ENCODE data around the gene SRSF9.

The SRSF9 gene

DNA sequence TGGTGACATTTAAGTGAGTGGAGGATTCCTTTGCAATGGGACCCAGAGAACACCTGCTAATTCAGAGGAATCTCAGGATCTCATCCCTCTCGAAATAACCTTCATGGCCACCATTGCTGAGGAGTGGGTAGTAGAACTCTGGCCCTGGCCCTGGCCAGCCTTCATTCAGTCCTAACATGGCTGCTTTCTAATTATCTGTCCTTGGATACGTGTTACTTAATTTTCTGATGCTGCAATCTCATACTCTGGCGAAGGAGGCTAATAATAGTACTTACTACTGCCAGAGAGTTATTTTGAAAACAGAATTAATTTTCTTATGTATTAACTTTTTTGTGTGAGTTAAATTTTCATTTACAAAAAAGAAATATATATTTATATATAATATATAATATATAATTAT lies 43.8 kb downstream of the SRSF9 start:
- no peak overlapping the region for H3K27ac ChIP-seq (ENCODE audit: poor library complexity, severe bottlenecking)

DNA sequence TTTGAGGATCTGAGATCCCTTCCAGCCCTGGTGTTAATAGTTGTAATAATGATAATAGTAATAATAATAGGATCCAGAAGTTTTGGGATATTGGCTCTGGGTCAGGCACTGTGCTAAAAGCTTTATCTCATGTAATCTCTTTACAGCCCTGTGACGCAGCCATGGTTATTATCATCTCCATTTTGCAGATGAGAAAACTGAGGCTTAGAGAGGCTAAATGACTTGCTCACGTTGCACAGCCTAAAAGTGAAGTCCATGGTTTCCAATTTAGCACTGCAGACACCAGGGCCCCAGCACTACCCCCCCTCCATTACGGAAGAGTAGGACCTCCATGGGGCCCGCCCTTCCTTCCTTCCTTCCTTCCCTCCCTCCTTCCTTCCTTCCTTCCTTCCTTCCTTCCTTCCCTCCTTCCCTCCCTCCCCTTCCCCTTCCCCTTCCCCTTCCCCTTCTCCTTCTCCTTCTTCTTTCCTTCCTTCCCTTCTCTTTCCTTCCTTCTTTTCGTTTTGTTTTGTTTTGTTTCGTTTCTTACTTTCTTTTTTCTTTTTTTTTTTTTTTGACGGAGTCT lies 46.6 kb downstream of the SRSF9 start:
- Histone ChIP-seq H3K4me1 (ENCODE audit: insufficient read depth, poor library complexity, severe bottlenecking) (no peaks in the 10 kb centered on the region), H3K27ac (ENCODE audit: poor library complexity, severe bottlenecking) (no peak overlapping the region), H3K27me3 (ENCODE audit: insufficient read depth, poor library complexity, severe bottlenecking) (no peaks in the 10 kb centered on the region), H3K36me3 (ENCODE audit: low read depth) (no peaks in the 10 kb centered on the region), H3K4me3 (ENCODE audit: severe bottlenecking) (no peak overlapping the region), H3K9me3 (ENCODE audit: severe bottlenecking) (no peaks in the 10 kb centered on the region)
- TF ChIP-seq, protein P1, sequence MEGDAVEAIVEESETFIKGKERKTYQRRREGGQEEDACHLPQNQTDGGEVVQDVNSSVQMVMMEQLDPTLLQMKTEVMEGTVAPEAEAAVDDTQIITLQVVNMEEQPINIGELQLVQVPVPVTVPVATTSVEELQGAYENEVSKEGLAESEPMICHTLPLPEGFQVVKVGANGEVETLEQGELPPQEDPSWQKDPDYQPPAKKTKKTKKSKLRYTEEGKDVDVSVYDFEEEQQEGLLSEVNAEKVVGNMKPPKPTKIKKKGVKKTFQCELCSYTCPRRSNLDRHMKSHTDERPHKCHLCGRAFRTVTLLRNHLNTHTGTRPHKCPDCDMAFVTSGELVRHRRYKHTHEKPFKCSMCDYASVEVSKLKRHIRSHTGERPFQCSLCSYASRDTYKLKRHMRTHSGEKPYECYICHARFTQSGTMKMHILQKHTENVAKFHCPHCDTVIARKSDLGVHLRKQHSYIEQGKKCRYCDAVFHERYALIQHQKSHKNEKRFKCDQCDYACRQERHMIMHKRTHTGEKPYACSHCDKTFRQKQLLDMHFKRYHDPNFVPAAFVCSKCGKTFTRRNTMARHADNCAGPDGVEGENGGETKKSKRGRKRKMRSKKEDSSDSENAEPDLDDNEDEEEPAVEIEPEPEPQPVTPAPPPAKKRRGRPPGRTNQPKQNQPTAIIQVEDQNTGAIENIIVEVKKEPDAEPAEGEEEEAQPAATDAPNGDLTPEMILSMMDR (IDR thresholded peaks at IDR 0.05; ENCODE audit: poor library complexity, severe bottlenecking) = no peak
- DNase-seq (ENCODE audit: low spot score) = no peak
- ATAC-seq (ENCODE audit: low read depth) = no peak

More for the DNA sequence above, 43.8 kb downstream of the SRSF9 start:
- TF ChIP-seq, protein P1 (IDR thresholded peaks at IDR 0.05; ENCODE audit: poor library complexity, severe bottlenecking) = no peak
- ATAC-seq (ENCODE audit: low read depth) = no peak
- DNase-seq (ENCODE audit: low spot score) = no peak
- Histone ChIP-seq H3K4me3 (ENCODE audit: severe bottlenecking) (no peak overlapping the region), H3K27me3 (ENCODE audit: insufficient read depth, poor library complexity, severe bottlenecking) (no peaks in the 10 kb centered on the region), H3K36me3 (ENCODE audit: low read depth) (no peaks in the 10 kb centered on the region), H3K9me3 (ENCODE audit: severe bottlenecking) (no peaks in the 10 kb centered on the region), H3K4me1 (ENCODE audit: insufficient read depth, poor library complexity, severe bottlenecking) (peaks cover under 1% of the 10 kb centered on the region)

DNA sequence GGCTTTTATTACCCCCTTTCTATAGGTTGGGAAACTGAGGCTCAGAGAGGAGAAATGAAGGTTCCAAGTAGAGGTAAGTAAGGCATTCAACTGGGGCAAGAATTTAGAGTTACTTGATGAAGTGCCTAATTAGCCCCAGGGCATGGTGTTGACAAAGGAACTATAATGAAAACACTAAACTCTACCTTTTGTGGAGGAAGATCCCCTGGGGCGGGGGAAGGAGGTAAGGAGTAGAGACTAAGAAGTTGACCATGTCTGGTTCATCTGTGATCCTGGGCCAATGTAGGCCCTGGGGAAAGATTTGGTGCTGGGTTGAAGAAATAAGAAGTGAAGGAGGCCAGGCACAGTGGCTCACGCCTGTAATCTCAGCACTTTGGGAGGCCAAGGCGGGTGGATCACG lies 47.8 kb downstream of the SRSF9 start:
- TF ChIP-seq, protein P1 (IDR thresholded peaks at IDR 0.05; ENCODE audit: poor library complexity, severe bottlenecking) = no peak
- no peak for ATAC-seq (ENCODE audit: low read depth)
- H3K36me3 ChIP-seq (ENCODE audit: low read depth) = no peaks in the 10 kb centered on the region
- no peaks in the 10 kb centered on the region for H3K4me1 ChIP-seq (ENCODE audit: insufficient read depth, poor library complexity, severe bottlenecking)
- H3K27me3 ChIP-seq (ENCODE audit: insufficient read depth, poor library complexity, severe bottlenecking) = no peaks in the 10 kb centered on the region
- H3K4me3 ChIP-seq (ENCODE audit: severe bottlenecking) = no peak overlapping the region
- no peaks in the 10 kb centered on the region for H3K9me3 ChIP-seq (ENCODE audit: severe bottlenecking)
- DNase-seq (ENCODE audit: low spot score) = no peak
- no peak overlapping the region for H3K27ac ChIP-seq (ENCODE audit: poor library complexity, severe bottlenecking)

DNA sequence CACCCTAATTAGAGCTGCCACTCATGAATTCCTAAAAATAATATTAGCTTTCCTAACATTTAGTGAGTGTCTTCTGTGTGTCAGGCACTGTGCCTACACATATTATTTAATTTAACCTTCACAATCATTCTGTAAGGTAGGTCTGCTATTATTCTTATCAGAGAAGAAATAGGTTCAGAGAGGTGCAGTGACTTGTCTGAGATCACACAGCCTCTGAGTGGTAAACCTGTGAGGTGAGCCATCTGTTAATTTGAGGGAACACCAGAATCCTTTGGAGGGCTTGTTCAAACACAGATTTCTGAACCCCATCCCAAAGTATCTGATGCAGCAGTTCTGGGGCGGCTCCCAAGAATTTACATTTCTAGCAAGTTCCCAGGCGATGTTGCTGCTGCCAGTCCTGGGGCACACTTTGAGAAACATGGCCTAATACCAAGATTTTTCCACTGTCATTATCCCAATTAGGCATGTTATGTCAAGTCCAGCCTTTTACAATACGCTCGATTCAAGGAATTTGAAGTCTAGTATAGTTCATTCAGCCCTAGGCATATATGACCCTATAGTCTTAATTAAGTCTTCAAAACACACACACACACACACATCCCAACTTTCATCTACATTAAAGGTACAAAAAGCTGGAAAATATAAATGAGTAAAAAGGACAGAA lies 51.5 kb downstream of the SRSF9 start:
- DNase-seq (ENCODE audit: low spot score) (no peak), ATAC-seq (ENCODE audit: low read depth) (no peak)
- H3K4me1 ChIP-seq (ENCODE audit: insufficient read depth, poor library complexity, severe bottlenecking) = no peaks in the 10 kb centered on the region
- H3K9me3 ChIP-seq (ENCODE audit: severe bottlenecking) = no peaks in the 10 kb centered on the region
- no peak overlapping the region for H3K27ac ChIP-seq (ENCODE audit: poor library complexity, severe bottlenecking)
- H3K36me3 ChIP-seq (ENCODE audit: low read depth) = no peaks in the 10 kb centered on the region
- no peaks in the 10 kb centered on the region for H3K27me3 ChIP-seq (ENCODE audit: insufficient read depth, poor library complexity, severe bottlenecking)
- H3K4me3 ChIP-seq (ENCODE audit: severe bottlenecking) = no peak overlapping the region
- TF ChIP-seq, protein P1 (IDR thresholded peaks at IDR 0.05; ENCODE audit: poor library complexity, severe bottlenecking) = no peak
